ENCODE results near the gene COQ10A. TPM values are rescaled to one million over a fixed set of nuclear protein-coding genes. Genes with fewer than 3 reads are reported as not detected.

COQ10A gene
- total RNA-seq, 1 experiment from 2014 or later: 26.1 TPM

DNA sequence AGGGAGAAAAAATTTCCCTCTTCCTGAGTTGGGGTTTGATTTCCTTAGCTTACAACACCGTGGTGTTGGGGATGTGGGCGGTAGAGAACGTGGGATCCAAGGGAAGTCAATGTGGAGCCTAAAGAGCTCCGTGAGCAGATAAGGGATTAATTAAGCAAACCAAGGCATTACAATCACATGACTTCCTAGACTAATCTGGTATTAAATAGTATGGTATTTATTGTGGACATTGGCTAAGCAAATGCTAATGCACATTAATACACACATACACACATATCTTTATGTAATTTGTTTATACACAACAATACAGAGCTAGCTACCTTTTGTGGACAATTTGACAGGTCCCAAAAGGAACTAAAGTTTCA lies 44.2 kb upstream of the COQ10A start:
- no peak overlapping the region for H3K4ac ChIP-seq (ENCODE audit: low read depth, low read length)
- H3K4me2 ChIP-seq (ENCODE audit: insufficient read depth, insufficient read length, low read length): peak overlapping the region; percentile 69
- H2BK12ac ChIP-seq (ENCODE audit: insufficient read length, low read depth, low read length): no peak overlapping the region
- peak overlapping the region; percentile 55 for H2BK5ac ChIP-seq (ENCODE audit: insufficient read length, low read length)
- Mint-ChIP-seq H3K9me3 (no peaks in the 10 kb centered on the region; a peak in 2 of 5 replicates), H3K4me3 (peak overlapping the region; percentile 98 to 99), H3K27me3 (ENCODE audit: low read depth) (no peaks in the 10 kb centered on the region), H3K36me3 (ENCODE audit: insufficient read depth in 1 of 3, low read depth in 3 of 3) (peaks cover 8 to 17% (median 13%) of the 10 kb centered on the region in 3 experiments; a peak in 6 of 7 replicates), H3K4me1 (peaks cover 32 to 39% of the 10 kb centered on the region in 2 experiments), H3K27ac (peak overlapping the region; percentile 98)
- H3K23ac ChIP-seq (ENCODE audit: insufficient read length, low read depth, low read length): no peak overlapping the region
- no peaks in the 10 kb centered on the region for H3K9me3 ChIP-seq (ENCODE audit: control insufficient read depth, low read depth, low read length)
- H3T11ph ChIP-seq (ENCODE audit: low read length): no peak overlapping the region
- H2BK20ac ChIP-seq (ENCODE audit: low read depth, low read length, poor library complexity, severe bottlenecking): no peak overlapping the region
- H3K18ac ChIP-seq (ENCODE audit: insufficient read length, low read depth, low read length): no peak overlapping the region
- no peak overlapping the region for H2AK5ac ChIP-seq (ENCODE audit: insufficient read length, low read length)
- no peak for DNase-seq
- peaks cover 26% of the 10 kb centered on the region for H3K23me2 ChIP-seq (ENCODE audit: insufficient read length, low read depth, low read length, poor library complexity, severe bottlenecking)
- no peak overlapping the region for H4K5ac ChIP-seq (ENCODE audit: insufficient read length, low read depth, low read length)
- no peaks in the 10 kb centered on the region for H3K27me3 ChIP-seq (ENCODE audit: insufficient read depth, low read length)
- no peaks in the 10 kb centered on the region for H3K79me1 ChIP-seq (ENCODE audit: insufficient read depth, low read depth, low read length, poor library complexity, severe bottlenecking)
- peaks cover 2% of the 10 kb centered on the region; the same call in 1 of the 2 replicates for H3K4me1 ChIP-seq (ENCODE audit: insufficient read depth, low read length)
- H2BK15ac ChIP-seq (ENCODE audit: low read depth, low read length): no peak overlapping the region
- H3K9ac ChIP-seq (ENCODE audit: extremely low read depth, insufficient read length, low read length): peak overlapping the region; percentile 81
- H4K8ac ChIP-seq (replicated peaks; ENCODE audit: insufficient read length, low read depth, low read length): no peak overlapping the region
- WGBS (ENCODE audit: extremely low coverage, insufficient read length, low lambda C conversion rate): no CpG with 5 or more reads among the region's 4 CpGs
- peak overlapping the region; percentile 79 for H3K27ac ChIP-seq (ENCODE audit: insufficient read length, low read depth, low read length)
- no peak overlapping the region for H3K56ac ChIP-seq (ENCODE audit: insufficient read length, low read depth, low read length)
- no peak overlapping the region for H4K91ac ChIP-seq (ENCODE audit: insufficient read length, low read depth, low read length)
- H2BK120ac ChIP-seq (ENCODE audit: low read depth, low read length, poor library complexity, severe bottlenecking): no peak overlapping the region
- no peaks in the 10 kb centered on the region; the same call in 1 of the 2 replicates for H3K79me2 ChIP-seq (ENCODE audit: insufficient read depth, low read length)
- H4K20me1 ChIP-seq (ENCODE audit: control insufficient read depth, insufficient read depth, insufficient read length): peaks cover 3% of the 10 kb centered on the region
- H3K14ac ChIP-seq (ENCODE audit: insufficient read depth, low read length): peak overlapping the region; percentile 79; the same call in 1 of the 2 replicates
- TF ChIP-seq, protein P1, sequence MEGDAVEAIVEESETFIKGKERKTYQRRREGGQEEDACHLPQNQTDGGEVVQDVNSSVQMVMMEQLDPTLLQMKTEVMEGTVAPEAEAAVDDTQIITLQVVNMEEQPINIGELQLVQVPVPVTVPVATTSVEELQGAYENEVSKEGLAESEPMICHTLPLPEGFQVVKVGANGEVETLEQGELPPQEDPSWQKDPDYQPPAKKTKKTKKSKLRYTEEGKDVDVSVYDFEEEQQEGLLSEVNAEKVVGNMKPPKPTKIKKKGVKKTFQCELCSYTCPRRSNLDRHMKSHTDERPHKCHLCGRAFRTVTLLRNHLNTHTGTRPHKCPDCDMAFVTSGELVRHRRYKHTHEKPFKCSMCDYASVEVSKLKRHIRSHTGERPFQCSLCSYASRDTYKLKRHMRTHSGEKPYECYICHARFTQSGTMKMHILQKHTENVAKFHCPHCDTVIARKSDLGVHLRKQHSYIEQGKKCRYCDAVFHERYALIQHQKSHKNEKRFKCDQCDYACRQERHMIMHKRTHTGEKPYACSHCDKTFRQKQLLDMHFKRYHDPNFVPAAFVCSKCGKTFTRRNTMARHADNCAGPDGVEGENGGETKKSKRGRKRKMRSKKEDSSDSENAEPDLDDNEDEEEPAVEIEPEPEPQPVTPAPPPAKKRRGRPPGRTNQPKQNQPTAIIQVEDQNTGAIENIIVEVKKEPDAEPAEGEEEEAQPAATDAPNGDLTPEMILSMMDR (conservative IDR thresholded peaks at IDR 0.05): no peak
- no peak overlapping the region for H2AFZ ChIP-seq (ENCODE audit: low read length)
